Pancreas (tissue), 10 donors: ENCODE data around the gene SRP14. TPM values are rescaled to one million over a fixed set of nuclear protein-coding genes. Genes with fewer than 3 reads are reported as not detected.

Experiments used
- ATAC-seq, 4 donors: fragments of 200-7000 bp; cut with Tn5 transposase; one replicate each; pipeline versions ENCODE4 v1.8.0 to v1.9.1; 2020; ENCODE audit warnings: mild to moderate bottlenecking in 4 of 4, moderate library complexity in 4 of 4
- DNase-seq, 6 donors: peaks; one replicate each; pipeline ENCODE4 v3.0.0-alpha.2; 2020
- FAIRE-seq: peaks from 2 replicates; lab custom pipeline; 2012; peaks lifted over from hg19 to GRCh38; lab: Jason Lieb, UNC
- H3K27ac ChIP-seq, 4 donors: fragments of 200-600 bp; sonication (generic); 1 replicate in 3 of 4; 2 replicates in 1 of 4; pipeline versions ENCODE4 v1.5.0 to v1.8.0; 2020
- H3K27me3 ChIP-seq, 4 donors: fragments of 200-600 bp; one replicate each; pipeline ENCODE4 v1.8.0; 2021
- H3K36me3 ChIP-seq, 3 donors: fragments of 200-600 bp; sonication (generic) in 1 of 3; one replicate each; pipeline versions ENCODE4 v1.5.0 to v1.8.0; 2020 to 2021
- H3K4me1 ChIP-seq, 3 donors: fragments of 200-600 bp; one replicate each; pipeline ENCODE4 v1.8.0; 2021
- H3K4me3 ChIP-seq, 4 donors: fragments of 200-600 bp; sonication (generic) in 2 of 4; one replicate each; pipeline versions ENCODE4 v1.5.0 to v1.8.0; 2020 to 2021
- H3K9me3 ChIP-seq, 4 donors: fragments of 200-600 bp; one replicate each; pipeline ENCODE4 v1.8.0; 2021
- CTCF ChIP-seq, 4 donors: fragments of 200-600 bp; sonication (generic) in 3 of 4; IDR thresholded peaks; one replicate each; pipeline versions ENCODE4 v1.5.0 to v1.8.0; 2021; ENCODE audit warnings: antibody characterized with exemption in 4 of 4
- WGBS, 2 donors: extraction: QIAGEN DNeasy Blood & Tissue Kit; methylation state at CpG; one replicate each; pipeline ENCODE4 v1.1.7; 2013; 5-methylcytosine and 5-hydroxymethylcytosine counted together
- intact Hi-C, 3 donors: fragments of 100-400 bp; cut with DNase I; formaldehyde crosslinking; loops; one replicate each; pipeline versions ENCODE4 v1.11.1 to v1.14.2; 2022
- polyA plus RNA-seq, 2 donors: library from polyadenylated mRNA; stranded (reverse); fragments of 200-250 nt; gene quantifications; one replicate each; pipeline ENCODE4 v1.2.3, GENCODE V29; 2013
- total RNA-seq, 6 donors: library from RNA; stranded (reverse); fragmentation: NEBNext Ultra II Directional in 4 of 6; extraction: Animal tissue kit (Norgen Biotek cat#: 25700) in 4 of 6; gene quantifications; one replicate each; pipeline versions ENCODE4 v1.2.1 to v1.2.4, GENCODE V29; 2021 to 2023
- donor health status: healthy with polysubstance abuse.
- donor health status: DM: no; HTN: no; CAD: no; lungs with moderate emphysema.
- donor health status: DM: no; HTN: no; CAD: no.
- donor health status: control.
- donor health status: control.
- donor health status: Bipolar disorder and iron deficiency.
- donor health status: DM: yes; HTN: yes; CAD: no.
- donor health status: DM: no; HTN: no; CAD: no.
- donor health status: DM: no; HTN: no; CAD: no.
- donor health status: DM: yes; HTN: yes; CAD: no.

SRP14 gene
- total and polyA plus RNA-seq, 8 donors, result 42.7 to 198 (median 63.1) TPM

- intact Hi-C loops, result no loop called here
- WGBS, 2 donors, result 95 to 97% methylated on average over 9 of the region's 9 CpGs
- TF ChIP-seq CTCF (IDR thresholded peaks at IDR 0.05), result no peak
- no peak overlapping the region for H3K27ac ChIP-seq
- no peaks in the 10 kb centered on the region for H3K27me3 ChIP-seq
- H3K9me3 ChIP-seq, result no peaks in the 10 kb centered on the region
- H3K4me3 ChIP-seq, result no peak overlapping the region
- no peak for ATAC-seq
- no peak for DNase-seq
- H3K4me1 ChIP-seq, result peaks cover 20 to 36% (median 29%) of the 10 kb centered on the region in 3 donors
- no peaks in the 10 kb centered on the region for H3K36me3 ChIP-seq
- no peak for FAIRE-seq
These were observed 45.7 kb upstream of the SRP14 start for GRCh38 chr15:40084650-40085049.

GRCh38 chr15:40082195-40082883 lies 43.4 kb upstream of the SRP14 start:
- peak overlapping the region in 1 of 4 donors; percentile 31 for H3K4me3 ChIP-seq
- DNase-seq, result no peak
- TF ChIP-seq CTCF (IDR thresholded peaks at IDR 0.05), result no peak

GRCh38 chr15:40081691-40082194 lies 42.8 kb upstream of the SRP14 start:
- H3K27ac ChIP-seq, result peak overlapping the region; percentile 34 to 86 (median 65)

More at GRCh38 chr15:40082195-40082883, 43.4 kb upstream of the SRP14 start:
- H3K27ac ChIP-seq, result peak overlapping the region; percentile 34 to 86 (median 65)
- H3K27me3 ChIP-seq, result no peaks in the 10 kb centered on the region
- H3K4me1 ChIP-seq, result peaks cover 4 to 20% (median 12%) of the 10 kb centered on the region in 3 donors
- WGBS, 2 donors, result 64 to 65% methylated on average over 12 of the region's 12 CpGs
- H3K36me3 ChIP-seq, result no peaks in the 10 kb centered on the region
- ATAC-seq (peak; percentile 8 to 33 (median 25)), FAIRE-seq (no peak)
- H3K9me3 ChIP-seq, result no peaks in the 10 kb centered on the region
- intact Hi-C loops, result no loop called here

GRCh38 chr15:40080847-40081246 lies 41.9 kb upstream of the SRP14 start:
- TF ChIP-seq CTCF (IDR thresholded peaks at IDR 0.05), result no peak
- no peaks in the 10 kb centered on the region for H3K9me3 ChIP-seq
- peak overlapping the region in 3 of 4 donors; percentile 47 to 86 (median 83) for H3K27ac ChIP-seq
- H3K27me3 ChIP-seq, result no peaks in the 10 kb centered on the region
- FAIRE-seq, result no peak
- 37 to 38% methylated on average over 5 of the region's 5 CpGs for WGBS, 2 donors
- no peak for DNase-seq
- ATAC-seq, result no peak
- peak overlapping the region in 2 of 4 donors; percentile 25 to 31 for H3K4me3 ChIP-seq
- no peaks in the 10 kb centered on the region for H3K36me3 ChIP-seq
- intact Hi-C loops, result no loop called here
- H3K4me1 ChIP-seq, result peaks cover 4 to 22% (median 12%) of the 10 kb centered on the region in 3 donors

More at GRCh38 chr15:40081691-40082194, 42.8 kb upstream of the SRP14 start:
- FAIRE-seq, result no peak
- peak in 5 of 6 donors; percentile 62 to 82 (median 73) for DNase-seq
- Histone ChIP-seq H3K4me3 (peak overlapping the region in 2 of 4 donors; percentile 25 to 31), H3K27me3 (no peaks in the 10 kb centered on the region), H3K9me3 (no peaks in the 10 kb centered on the region), H3K36me3 (no peaks in the 10 kb centered on the region), H3K4me1 (peaks cover 4 to 20% (median 12%) of the 10 kb centered on the region in 3 donors)
- ATAC-seq, result peak; percentile 85 to 97 (median 95)
- TF ChIP-seq CTCF (IDR thresholded peaks at IDR 0.05), result no peak
- 2 to 3% methylated on average over 12 of the region's 12 CpGs for WGBS, 2 donors
- intact Hi-C loops, result no loop called here

GRCh38 chr15:40080104-40080503 lies 41.1 kb upstream of the SRP14 start:
- no peak for ATAC-seq
- no peak overlapping the region for H3K4me3 ChIP-seq
- no peak overlapping the region for H3K27ac ChIP-seq

More at GRCh38 chr15:40080104-40080503, 41.1 kb upstream of the SRP14 start:
- WGBS, 2 donors, result 45% methylated on average over 1 of the region's 1 CpG
- no peak for TF ChIP-seq CTCF (IDR thresholded peaks at IDR 0.05)
- FAIRE-seq (no peak), DNase-seq (no peak)
- H3K9me3 ChIP-seq, result no peaks in the 10 kb centered on the region
- no peaks in the 10 kb centered on the region for H3K36me3 ChIP-seq
- intact Hi-C loops, result no loop called here
- H3K27me3 ChIP-seq, result no peaks in the 10 kb centered on the region
- peaks cover 10 to 30% (median 12%) of the 10 kb centered on the region in 3 donors for H3K4me1 ChIP-seq
